Left ventricle myocardium inferior (tissue), 1 donor: Measurements from ENCODE around the gene PPFIA2. TPM values are rescaled to one million over a fixed set of nuclear protein-coding genes. Genes with fewer than 3 reads are reported as not detected.

Experiments used
- DNase-seq: peaks from one replicate; pipeline ENCODE4 v3.0.0-alpha.2; 2020
- H3K27ac ChIP-seq: fragments of 200-600 bp; replicated peaks from 2 replicates; pipeline ENCODE4 v1.8.0; 2021
- H3K27me3 ChIP-seq: fragments of 200-600 bp; 2 replicates; pipeline ENCODE4 v1.8.0; 2021; ENCODE audit warnings: low read depth
- H3K36me3 ChIP-seq: fragments of 200-600 bp; 2 replicates; pipeline ENCODE4 v1.8.0; 2021
- H3K4me1 ChIP-seq: fragments of 200-600 bp; 2 replicates; pipeline ENCODE4 v1.8.0; 2021
- H3K4me3 ChIP-seq: fragments of 200-600 bp; 2 replicates; pipeline ENCODE4 v1.8.0; 2021; ENCODE audit warnings: mild to moderate bottlenecking, moderate library complexity
- H3K9me3 ChIP-seq: fragments of 200-600 bp; replicated peaks from 2 replicates; pipeline ENCODE4 v1.8.0; 2021
- intact Hi-C: fragments of 100-400 bp; cut with micrococcal nuclease; formaldehyde crosslinking; loops from one replicate; pipeline ENCODE4 v1.11.0; 2022
- total RNA-seq: library from RNA; stranded (reverse); fragmentation: NEBNext Ultra II Directional; extraction: Animal tissue kit (Norgen Biotek cat#: 25700); gene quantifications from one replicate; pipeline ENCODE4 v1.2.1, GENCODE V29; 2021
- TF ChIP-seq, protein P1 (sequence below): fragments of 200-600 bp; IDR thresholded peaks from 2 replicates; pipeline ENCODE4 v1.8.0; 2021; ENCODE audit warnings: antibody characterized with exemption, mild to moderate bottlenecking, borderline replicate concordance
- donor health status: DM: no; HTN: yes; CAD: no; lungs with severe emphysema.

PPFIA2 gene
- total RNA-seq, 1 donor from 2014 or later, result 0.82 TPM

DNA sequence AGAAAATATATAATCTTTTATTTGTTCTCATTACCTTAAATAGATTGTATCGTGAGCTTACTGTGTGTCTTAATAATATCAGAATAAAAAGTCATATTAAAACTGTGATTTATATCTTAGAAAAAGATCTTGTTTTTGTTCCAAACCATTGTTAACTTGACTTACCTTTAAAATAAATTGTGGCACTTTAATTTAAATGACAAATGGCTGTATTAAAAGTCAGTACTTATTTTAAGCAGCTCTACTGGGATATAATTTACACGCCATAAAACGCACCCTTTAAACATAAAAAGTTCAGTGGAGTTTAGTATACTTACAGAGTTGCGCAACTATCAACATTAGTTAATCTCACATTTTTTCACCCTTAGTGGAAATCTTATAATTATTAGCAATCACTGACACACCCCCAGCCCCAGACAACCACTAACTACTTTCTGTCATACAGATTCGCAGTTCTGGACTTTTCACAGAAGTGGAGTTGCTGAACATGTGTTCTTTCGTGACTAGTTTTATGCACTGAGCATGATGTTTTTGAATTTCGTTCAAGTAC is 369.5 kb downstream of the PPFIA2 start:
- peaks cover 9% of the 10 kb centered on the region for H3K9me3 ChIP-seq
- H3K4me1 ChIP-seq, result no peaks in the 10 kb centered on the region
- TF ChIP-seq, protein P1, sequence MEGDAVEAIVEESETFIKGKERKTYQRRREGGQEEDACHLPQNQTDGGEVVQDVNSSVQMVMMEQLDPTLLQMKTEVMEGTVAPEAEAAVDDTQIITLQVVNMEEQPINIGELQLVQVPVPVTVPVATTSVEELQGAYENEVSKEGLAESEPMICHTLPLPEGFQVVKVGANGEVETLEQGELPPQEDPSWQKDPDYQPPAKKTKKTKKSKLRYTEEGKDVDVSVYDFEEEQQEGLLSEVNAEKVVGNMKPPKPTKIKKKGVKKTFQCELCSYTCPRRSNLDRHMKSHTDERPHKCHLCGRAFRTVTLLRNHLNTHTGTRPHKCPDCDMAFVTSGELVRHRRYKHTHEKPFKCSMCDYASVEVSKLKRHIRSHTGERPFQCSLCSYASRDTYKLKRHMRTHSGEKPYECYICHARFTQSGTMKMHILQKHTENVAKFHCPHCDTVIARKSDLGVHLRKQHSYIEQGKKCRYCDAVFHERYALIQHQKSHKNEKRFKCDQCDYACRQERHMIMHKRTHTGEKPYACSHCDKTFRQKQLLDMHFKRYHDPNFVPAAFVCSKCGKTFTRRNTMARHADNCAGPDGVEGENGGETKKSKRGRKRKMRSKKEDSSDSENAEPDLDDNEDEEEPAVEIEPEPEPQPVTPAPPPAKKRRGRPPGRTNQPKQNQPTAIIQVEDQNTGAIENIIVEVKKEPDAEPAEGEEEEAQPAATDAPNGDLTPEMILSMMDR, result no peak
- H3K36me3 ChIP-seq, result no peaks in the 10 kb centered on the region
- no peaks in the 10 kb centered on the region for H3K27me3 ChIP-seq
- no peak for DNase-seq
- H3K4me3 ChIP-seq, result no peak overlapping the region
- no peak overlapping the region for H3K27ac ChIP-seq
- intact Hi-C loops, result no loop called here

DNA sequence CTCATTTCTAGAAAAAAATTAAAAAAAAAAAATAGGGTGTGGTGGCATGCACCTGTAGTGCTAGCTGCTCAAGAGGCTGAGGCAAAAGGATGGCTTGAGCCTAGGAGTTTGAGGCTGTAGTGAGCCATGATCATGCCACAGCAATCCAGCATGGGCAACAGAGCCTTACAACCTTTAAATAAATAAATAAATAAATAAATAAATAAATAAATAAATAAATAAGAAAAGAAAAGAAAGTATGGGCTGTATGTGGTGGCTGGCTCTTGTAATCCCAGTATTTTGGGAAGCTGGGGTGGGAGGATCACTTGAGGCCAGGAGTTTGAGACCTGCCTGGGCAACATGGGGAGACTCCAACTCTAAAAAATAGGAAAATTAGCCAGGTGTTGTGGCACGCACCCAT is 373.0 kb downstream of the PPFIA2 start:
- Histone ChIP-seq H3K4me1 (no peaks in the 10 kb centered on the region), H3K9me3 (peaks cover 9% of the 10 kb centered on the region), H3K27me3 (no peaks in the 10 kb centered on the region), H3K4me3 (no peak overlapping the region), H3K36me3 (no peaks in the 10 kb centered on the region), H3K27ac (no peak overlapping the region)
- intact Hi-C loops, result no loop called here
- DNase-seq, result no peak
- TF ChIP-seq, protein P1, result no peak

DNA sequence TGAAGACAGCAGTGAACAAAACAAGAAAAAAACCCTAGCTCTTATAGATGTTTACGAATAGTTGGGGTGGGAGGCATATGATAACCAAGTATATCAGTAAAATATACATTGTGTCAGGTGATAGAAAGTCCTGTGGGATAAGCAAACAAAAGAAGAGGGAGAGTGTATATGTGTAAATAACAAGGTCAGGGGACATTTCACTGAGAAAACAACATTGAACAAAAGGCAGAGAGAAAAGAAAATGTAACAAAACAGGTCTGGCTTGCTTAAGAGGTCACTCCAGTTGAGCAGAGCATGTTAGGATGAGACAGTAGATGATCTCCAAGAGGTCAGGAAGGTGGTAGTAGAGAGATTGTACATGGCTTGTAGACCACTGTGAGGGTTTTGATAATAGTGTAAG is 377.2 kb downstream of the PPFIA2 start:
- TF ChIP-seq, protein P1, result no peak
- Histone ChIP-seq H3K36me3 (no peaks in the 10 kb centered on the region), H3K4me1 (no peaks in the 10 kb centered on the region), H3K4me3 (no peak overlapping the region), H3K27me3 (no peaks in the 10 kb centered on the region), H3K9me3 (no peaks in the 10 kb centered on the region), H3K27ac (no peak overlapping the region)
- no peak for DNase-seq
- intact Hi-C loops, result no loop called here

DNA sequence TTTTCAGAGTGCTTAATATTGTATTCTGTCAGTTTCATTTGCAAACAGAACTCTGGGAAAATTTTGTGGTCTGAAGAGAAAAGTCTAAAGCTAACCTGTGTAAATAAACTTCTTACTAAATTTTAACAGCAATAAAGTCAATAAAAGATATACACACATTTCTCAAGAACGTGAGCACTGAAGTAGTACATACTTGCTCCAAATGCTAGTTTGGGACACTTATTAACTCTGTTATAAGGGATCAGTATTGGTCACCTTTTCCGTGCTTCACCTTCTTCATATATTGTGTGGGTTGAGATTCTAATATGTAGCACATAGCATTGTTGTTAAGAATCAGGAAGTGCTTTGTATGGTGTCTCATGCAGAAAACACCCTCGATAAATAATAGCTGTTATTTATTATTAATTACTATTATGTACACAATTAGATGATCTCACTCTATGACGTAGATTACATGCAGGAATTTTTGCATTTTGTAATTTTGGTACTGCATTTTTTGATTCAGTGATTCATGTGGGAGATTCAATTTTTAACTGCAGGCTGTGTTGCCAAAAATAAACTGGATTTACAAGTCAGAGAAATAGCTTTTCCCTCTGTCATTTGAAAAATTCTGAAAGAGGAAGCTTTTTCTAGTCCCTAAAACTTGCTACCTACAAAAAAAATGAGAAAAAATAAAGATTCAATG is 380.4 kb downstream of the PPFIA2 start:
- Histone ChIP-seq H3K9me3 (no peaks in the 10 kb centered on the region), H3K36me3 (no peaks in the 10 kb centered on the region), H3K27me3 (no peaks in the 10 kb centered on the region), H3K27ac (no peak overlapping the region), H3K4me3 (no peak overlapping the region), H3K4me1 (no peaks in the 10 kb centered on the region)
- TF ChIP-seq, protein P1, result no peak
- intact Hi-C loops, result no loop called here
- no peak for DNase-seq

DNA sequence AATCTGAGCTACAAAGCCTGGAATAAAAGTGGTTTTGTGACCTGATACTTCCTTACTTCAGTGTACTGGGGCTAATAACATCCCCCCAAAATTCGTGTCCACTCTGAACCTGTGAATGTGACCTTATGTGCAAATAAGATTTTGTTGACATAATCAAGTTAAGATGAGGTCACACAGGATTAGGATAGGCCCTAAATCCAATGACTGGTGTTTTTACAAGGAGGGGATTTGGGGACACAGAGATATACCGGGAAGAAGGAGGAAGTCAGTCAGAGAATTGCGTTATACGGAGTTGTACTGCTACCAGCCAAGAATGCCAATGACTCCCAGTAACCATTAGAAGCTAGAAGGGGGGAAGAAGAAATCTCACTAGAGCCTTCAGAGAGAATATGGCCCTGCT is 381.4 kb downstream of the PPFIA2 start:
- no peak for DNase-seq
- no peaks in the 10 kb centered on the region for H3K9me3 ChIP-seq
- no peak overlapping the region for H3K4me3 ChIP-seq
- H3K27ac ChIP-seq, result no peak overlapping the region
- TF ChIP-seq, protein P1, result no peak
- no peaks in the 10 kb centered on the region for H3K36me3 ChIP-seq
- no peaks in the 10 kb centered on the region for H3K27me3 ChIP-seq
- intact Hi-C loops, result no loop called here
- no peaks in the 10 kb centered on the region for H3K4me1 ChIP-seq
